HG02623 (cell line): ENCODE data around the gene SLC26A8.
"Not testable (repeated sequence)": the region's sequence is repeated elsewhere in the genome, so short reads cannot be mapped to it uniquely, and the experiment has no call there.

ENCODE experiments used
- ATAC-seq: cut with Tn5 transposase; IDR thresholded peaks from one replicate; pipeline ENCODE4 v1.9.1; 2021; ENCODE audit warnings: moderate library complexity; ENCODE audit not compliant: unreplicated experiment

The SLC26A8 gene

GRCh38 chr6:36018339-36018738, 6.1 kb downstream of the SLC26A8 start:
- ATAC-seq = no peak

DNA sequence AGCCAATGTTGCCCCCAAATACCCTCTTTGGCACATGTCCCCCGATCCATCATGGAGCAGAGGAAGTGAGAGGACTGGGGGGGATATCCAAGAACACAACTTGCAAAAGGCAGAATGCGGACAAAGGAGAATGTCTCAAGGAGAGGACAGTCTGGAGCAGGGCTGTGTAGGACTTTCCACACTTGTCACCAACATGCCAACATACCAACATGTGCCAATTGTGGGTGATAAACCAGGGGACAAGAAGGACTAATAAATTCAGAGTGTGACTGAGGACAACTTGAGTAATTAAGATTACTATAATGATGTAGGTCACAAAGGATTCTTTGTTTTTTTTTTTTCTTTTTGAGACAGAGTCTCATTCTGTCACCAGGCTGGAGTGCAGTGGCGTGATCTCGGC, 8.8 kb downstream of the SLC26A8 start:
- ATAC-seq = no peak

- no peak for ATAC-seq
Measured at GRCh38 chr6:36000451-36000850, 24.0 kb downstream of the SLC26A8 start.

- no peak for ATAC-seq
Measured at GRCh38 chr6:35993150-35993549, 31.3 kb downstream of the SLC26A8 start.

DNA sequence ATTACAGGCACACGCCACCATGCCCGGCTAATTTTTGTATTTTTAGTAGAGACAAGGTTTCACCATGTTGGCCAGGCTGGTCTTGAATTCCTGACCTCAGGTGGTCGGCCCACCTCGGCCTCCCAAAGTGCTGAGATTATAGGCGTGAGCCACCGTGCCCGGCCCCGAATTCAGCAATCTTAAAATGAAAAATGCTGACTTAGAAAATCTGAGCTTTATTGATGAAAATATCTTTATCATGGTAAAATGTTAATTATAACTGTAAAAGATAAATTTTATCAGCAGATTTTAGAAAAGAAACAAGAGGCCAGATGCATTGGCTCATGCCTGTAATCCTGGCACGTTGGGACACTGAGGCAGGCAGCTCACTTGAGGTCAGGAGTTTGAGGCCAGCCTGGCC, 36.4 kb downstream of the SLC26A8 start:
- not testable (repeated sequence) for ATAC-seq

GRCh38 chr6:35984701-35985100, 39.7 kb downstream of the SLC26A8 start:
- no peak for ATAC-seq

DNA sequence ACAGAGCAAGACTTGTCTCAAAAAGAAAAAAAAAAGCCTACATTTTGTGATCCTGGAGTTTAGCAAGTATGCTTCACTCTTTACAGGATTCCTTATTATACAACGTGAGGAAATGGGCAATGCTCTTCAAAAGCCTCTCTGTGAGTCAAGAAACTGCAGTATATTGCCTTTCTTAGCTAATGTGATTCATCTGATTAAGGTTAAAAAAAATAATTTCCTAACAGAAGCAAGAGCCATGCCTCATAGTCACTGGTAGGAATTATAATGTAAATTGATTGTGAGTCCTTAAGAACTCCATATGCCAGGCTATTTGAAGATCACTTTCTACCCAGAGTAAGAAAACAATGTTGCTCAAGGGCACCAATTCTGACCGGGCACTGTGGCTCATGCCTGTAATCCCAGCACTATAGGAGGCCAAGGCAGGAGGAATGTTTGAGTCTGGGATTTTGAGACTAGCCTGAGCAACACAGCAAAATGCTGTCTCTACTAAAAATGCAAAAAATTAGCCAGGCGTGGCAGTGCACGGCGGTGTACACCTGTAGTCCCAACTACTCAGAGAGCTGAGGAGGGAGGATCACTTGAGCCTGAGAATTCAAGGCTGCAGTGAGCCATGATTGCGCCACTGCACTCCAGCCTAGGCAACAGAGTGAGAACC, 43.3 kb downstream of the SLC26A8 start:
- ATAC-seq = no peak

GRCh38 chr6:35980126-35980525, 44.3 kb downstream of the SLC26A8 start:
- ATAC-seq = not testable (repeated sequence)

GRCh38 chr6:35977308-35977707, 47.1 kb downstream of the SLC26A8 start:
- no peak for ATAC-seq

- no peak for ATAC-seq
Measured at GRCh38 chr6:35973670-35974222, 50.7 kb downstream of the SLC26A8 start.

DNA sequence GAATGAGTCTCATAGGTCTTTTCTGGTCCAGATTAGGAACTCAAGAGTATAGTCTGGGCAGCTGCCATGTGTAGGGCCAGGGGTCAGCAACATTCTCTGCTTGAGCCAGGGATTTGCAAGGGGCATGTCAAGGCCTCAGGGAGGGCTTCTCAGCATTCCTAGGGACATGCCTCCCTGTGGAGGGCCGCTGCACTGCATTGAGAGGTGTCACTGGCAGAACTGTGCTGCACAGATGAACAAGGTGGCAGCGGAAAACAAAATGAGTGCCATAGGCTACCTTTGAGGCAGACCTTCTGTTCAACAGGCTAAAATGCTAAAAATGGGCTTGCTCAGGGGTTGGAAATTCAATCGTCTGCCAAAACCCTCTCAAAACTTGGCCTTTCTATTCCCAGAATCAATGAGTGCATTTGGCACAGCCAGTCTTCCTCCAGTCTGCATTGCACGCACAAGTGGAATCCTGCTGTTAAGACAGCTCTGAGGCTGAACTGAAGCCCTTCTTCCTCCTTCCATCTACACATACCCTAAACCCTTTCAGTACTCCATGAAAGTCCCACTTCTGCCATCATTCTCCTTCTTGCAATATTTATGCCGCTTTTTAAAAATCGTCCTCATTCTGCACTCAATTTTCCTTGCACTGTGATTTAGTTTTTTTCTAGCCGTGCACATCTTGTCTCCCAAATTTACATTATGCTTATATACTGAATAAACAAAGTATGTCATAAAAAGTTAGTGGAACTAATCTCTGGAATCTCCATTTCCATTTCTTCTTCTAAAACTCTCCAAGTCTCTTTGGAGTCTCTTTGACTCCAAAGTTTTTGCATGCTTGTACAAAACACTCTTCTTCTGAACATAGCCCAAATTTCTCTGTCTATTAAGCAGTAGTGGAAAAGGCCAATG, 51.7 kb downstream of the SLC26A8 start:
- no peak for ATAC-seq

DNA sequence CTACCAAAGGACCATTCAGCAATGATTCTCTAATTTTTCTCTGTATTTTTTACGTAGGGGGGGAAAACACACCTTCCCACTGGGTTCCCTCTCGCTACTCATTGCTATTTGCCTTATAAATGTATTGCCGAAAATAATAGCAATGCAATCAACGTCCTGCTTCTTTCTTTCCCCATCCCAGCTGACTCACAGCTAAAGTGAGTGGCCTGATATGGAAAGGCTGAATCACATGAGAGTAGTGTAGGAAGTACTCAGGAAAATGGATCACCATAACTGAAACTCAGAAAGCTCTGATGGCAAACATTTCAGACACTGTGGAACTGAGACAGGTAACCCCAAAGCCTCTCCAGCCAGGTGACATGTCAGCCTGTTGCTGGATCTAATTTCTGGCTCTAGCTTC, 54.3 kb downstream of the SLC26A8 start:
- ATAC-seq = no peak

GRCh38 chr6:35969646-35970045, 54.8 kb downstream of the SLC26A8 start:
- no peak for ATAC-seq

GRCh38 chr6:35968821-35969220, 55.6 kb downstream of the SLC26A8 start:
- ATAC-seq = no peak

DNA sequence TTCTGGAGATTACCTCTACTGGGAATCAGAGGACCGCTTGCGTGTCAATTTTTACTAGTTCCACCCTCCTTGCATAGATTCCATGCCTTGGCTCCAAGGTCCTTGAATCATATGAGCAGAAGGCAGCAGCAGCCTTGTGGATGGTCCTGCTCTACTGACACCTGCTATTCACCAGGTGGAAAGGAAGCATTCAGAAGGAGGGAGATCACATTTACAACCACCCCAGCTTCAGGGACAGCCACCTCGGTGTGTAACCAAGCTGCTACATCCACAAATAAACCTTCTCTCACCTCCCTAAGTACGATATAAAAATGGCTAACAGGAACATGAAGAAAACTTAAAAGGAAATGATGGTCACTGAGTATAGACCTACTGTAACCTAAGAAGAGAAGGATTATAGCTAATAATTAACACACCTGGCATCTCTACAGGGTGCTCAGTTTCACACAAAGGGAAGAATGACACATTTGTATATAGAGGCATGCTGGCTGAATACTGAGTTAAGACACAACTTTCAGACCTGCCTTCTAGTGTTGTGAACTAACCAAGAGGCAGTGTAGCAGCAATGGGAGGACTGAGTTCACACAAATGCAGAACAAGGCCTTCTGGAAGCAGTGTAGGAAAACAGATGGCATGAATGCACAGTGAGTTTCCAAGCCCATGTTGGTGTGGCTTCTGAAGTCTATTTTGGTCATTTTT, 57.2 kb downstream of the SLC26A8 start:
- no peak for ATAC-seq

GRCh38 chr6:35962779-35963560, 61.5 kb downstream of the SLC26A8 start:
- ATAC-seq = no peak

DNA sequence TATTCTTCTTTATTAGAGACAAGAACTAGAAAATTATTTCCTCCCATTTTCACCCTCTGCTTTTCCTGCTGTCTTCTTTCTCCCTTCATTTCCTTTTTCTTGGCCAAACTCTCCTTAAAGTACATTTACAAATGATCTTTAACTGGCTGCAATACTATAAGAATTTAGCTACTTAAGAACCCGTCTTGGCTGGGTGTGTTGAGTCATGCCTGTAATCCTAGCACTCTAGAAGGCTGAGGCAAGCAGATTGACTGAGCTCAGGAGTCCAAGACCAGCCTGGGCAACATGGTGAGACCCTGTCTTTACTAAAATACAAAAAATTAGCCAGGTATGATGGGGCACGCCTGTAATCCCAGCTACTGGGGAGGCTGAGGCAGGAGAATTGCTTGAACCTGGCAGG, 64.3 kb downstream of the SLC26A8 start:
- no peak for ATAC-seq

DNA sequence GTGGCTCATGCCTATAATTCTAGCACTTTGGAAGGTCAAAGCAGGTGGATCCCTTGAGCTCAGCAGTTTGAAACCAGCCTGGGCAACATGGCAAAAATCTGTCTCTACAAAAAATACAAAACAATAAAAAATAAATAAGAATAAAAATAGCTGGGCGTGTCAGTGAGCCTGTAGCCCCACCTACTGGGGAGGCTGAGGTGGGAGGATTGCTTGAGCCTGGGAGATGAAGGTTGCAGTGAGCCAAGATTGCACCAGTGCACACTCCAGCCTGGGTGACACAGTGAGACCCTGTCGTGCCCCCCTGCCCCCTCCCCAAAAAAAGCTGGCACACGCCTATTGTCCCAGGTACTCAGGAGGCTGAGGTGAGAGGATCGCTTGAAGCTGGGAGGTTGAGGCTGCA, 68.5 kb downstream of the SLC26A8 start:
- ATAC-seq = no peak

DNA sequence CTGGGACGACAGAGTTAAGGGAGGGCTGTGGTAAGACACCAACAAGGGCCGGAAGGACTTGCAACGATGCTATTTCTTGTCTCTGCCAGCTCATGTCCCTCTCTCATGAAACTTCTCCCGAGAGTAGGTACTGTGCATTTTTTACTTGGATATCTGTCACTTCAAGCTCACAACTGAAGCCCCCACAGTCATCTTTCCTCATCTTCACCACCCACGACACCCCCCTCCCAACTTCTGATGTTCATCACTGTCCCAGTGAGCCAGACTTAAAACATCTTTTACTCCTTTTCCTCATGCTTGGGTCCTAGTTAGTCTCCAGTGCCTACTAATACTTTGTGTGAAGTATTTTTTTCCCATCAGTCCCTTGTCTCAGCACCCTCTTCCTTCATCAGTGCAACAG, 68.9 kb downstream of the SLC26A8 start:
- no peak for ATAC-seq

- ATAC-seq = no peak
Measured at GRCh38 chr6:35955071-35955470, 69.4 kb downstream of the SLC26A8 start.

DNA sequence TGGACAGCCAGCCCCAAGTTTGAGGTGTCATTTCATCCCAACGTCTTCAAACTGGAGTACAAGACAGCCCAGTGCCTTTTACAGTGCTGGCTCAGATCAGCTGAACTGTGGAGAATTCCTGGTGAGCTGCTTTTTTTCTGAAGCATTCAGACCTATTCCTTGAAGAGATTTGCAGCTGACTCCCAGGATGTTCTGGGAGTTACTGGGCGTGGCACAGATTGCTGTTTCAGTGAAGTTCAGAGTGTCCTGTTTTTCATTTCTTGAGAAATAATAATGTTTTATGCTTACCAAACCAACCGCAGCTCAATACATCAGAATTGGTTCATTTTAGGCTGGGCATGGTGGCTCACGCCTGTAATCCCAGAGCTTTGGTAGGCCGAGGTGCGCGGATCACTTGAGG, 70.1 kb downstream of the SLC26A8 start:
- ATAC-seq = no peak
